B cell (primary cell): ENCODE results near the gene FLT3LG. TPM values are rescaled to one million over a fixed set of nuclear protein-coding genes. Genes with fewer than 3 reads are reported as not detected.

Experiments
- ATAC-seq: fragments of 200-7000 bp; cut with Tn5 transposase; one replicate; pipeline ENCODE4 v1.10.0; 2021; ENCODE audit warnings: low read depth, mild to moderate bottlenecking, moderate number of reproducible peaks, moderate library complexity
- CTCF ChIA-PET: fragments of 350-600 bp; sonication (Branson Sonifier 250); formaldehyde crosslinking; loops from one replicate; lab custom pipeline; 2021; ENCODE audit warnings: antibody characterized with exemption, inconsistent platforms; lab: Charles Lee
- POLR2A ChIA-PET: fragments of 350-600 bp; sonication (Branson Sonifier 250); formaldehyde crosslinking; loops from one replicate; lab custom pipeline; 2021; ENCODE audit warnings: antibody characterized with exemption; lab: Charles Lee
- DNase-seq: peaks from one replicate; pipeline ENCODE4 v3.0.0; 2013
- H2AFZ ChIP-seq: 2 replicates; pipeline ENCODE4 v1.6.1; 2012; ENCODE audit warnings: mild to moderate bottlenecking, low read depth, low read length; ENCODE audit not compliant: insufficient read depth, poor library complexity, severe bottlenecking
- H3K27ac ChIP-seq, 2 donors: 1 replicate in 1 of 2; 2 replicates in 1 of 2; pipeline ENCODE4 v1.5.1; 2012 to 2013; ENCODE audit warnings: low read length in 2 of 2, mild to moderate bottlenecking in 2 of 2, moderate library complexity in 1 of 2
- H3K27me3 ChIP-seq, 4 experiments: fragments of 200-600 bp in 1 of 4; sonication (generic) in 1 of 4; replicated peaks in 1 of 4; 1 replicate in 2 of 4; 2 replicates in 2 of 4; pipeline versions ENCODE4 v1.6.1 to v1.7.0; 2013 to 2016; ENCODE audit warnings: low read length in 3 of 4, mild to moderate bottlenecking in 2 of 4, mixed read lengths in 1 of 4, moderate library complexity in 1 of 4; ENCODE audit not compliant: insufficient read depth in 4 of 4, control insufficient read depth in 3 of 4; ENCODE audit errors: control extremely low read depth in 1 of 4
- H3K36me3 ChIP-seq, 2 experiments: replicated peaks in 1 of 2; 1 replicate in 1 of 2; 2 replicates in 1 of 2; pipeline versions ENCODE4 v1.6.1 to v1.7.1; 2013; ENCODE audit warnings: low read length in 1 of 2; ENCODE audit not compliant: insufficient read depth in 2 of 2, control insufficient read depth in 1 of 2; ENCODE audit errors: control extremely low read depth in 1 of 2, extremely low read depth in 1 of 2
- H3K4me1 ChIP-seq, 2 donors: fragments of 200-600 bp in 1 of 2; sonication (generic) in 1 of 2; 1 replicate in 1 of 2; 2 replicates in 1 of 2; pipeline versions ENCODE4 v1.5.1 to v1.6.1; 2013 to 2017; ENCODE audit warnings: low read length in 2 of 2; ENCODE audit not compliant: control insufficient read depth in 2 of 2, insufficient read depth in 2 of 2
- H3K4me2 ChIP-seq: replicated peaks from 2 replicates; pipeline ENCODE3; 2012; ENCODE audit warnings: mild to moderate bottlenecking, low read depth, low read length; ENCODE audit not compliant: poor library complexity, severe bottlenecking
- H3K4me3 ChIP-seq, 5 experiments: fragments of 200-600 bp in 1 of 5; sonication (generic) in 1 of 5; 1 replicate in 3 of 5; 2 replicates in 2 of 5; pipeline versions ENCODE4 v1.5.1 to v1.7.0; 2011 to 2016; ENCODE audit warnings: low read length in 4 of 5, mild to moderate bottlenecking in 4 of 5, low read depth in 2 of 5, control low read depth in 1 of 5, moderate library complexity in 1 of 5; ENCODE audit not compliant: insufficient read depth in 1 of 5; ENCODE audit errors: control extremely low read depth in 1 of 5, extremely low read depth in 1 of 5
- H3K79me2 ChIP-seq: fragments of 200-600 bp; sonication (generic); one replicate; pipeline ENCODE4 v1.6.0; 2016; ENCODE audit warnings: low read length; ENCODE audit not compliant: control insufficient read depth, insufficient read depth
- H3K9ac ChIP-seq: fragments of 200-600 bp; sonication (generic); 2 replicates; pipeline ENCODE4 v1.6.1; 2017; ENCODE audit warnings: mild to moderate bottlenecking, low read length, moderate library complexity
- H3K9me3 ChIP-seq, 3 donors: one replicate each; pipeline versions ENCODE4 v1.6.1 to v1.7.1; 2013; ENCODE audit warnings: low read length in 2 of 3; ENCODE audit not compliant: control insufficient read depth in 2 of 3, insufficient read depth in 1 of 3; ENCODE audit errors: control extremely low read depth in 1 of 3
- H4K20me1 ChIP-seq: 2 replicates; pipeline ENCODE4 v1.6.0; 2012; ENCODE audit warnings: mild to moderate bottlenecking, low read length; ENCODE audit not compliant: insufficient read depth, control insufficient read depth, poor library complexity, severe bottlenecking
- H3K27ac Mint-ChIP-seq: one replicate; pipeline ENCODE4 v1.8.0; 2021; ENCODE audit warnings: mixed read lengths
- H3K27me3 Mint-ChIP-seq: one replicate; pipeline ENCODE4 v1.8.0; 2021; ENCODE audit warnings: mixed read lengths
- H3K4me1 Mint-ChIP-seq: one replicate; pipeline ENCODE4 v1.8.0; 2021; ENCODE audit warnings: mixed read lengths
- H3K4me3 Mint-ChIP-seq: one replicate; pipeline ENCODE4 v1.8.0; 2021; ENCODE audit warnings: mixed read lengths
- H3K9me3 Mint-ChIP-seq: one replicate; pipeline ENCODE4 v1.8.0; 2022; ENCODE audit warnings: mixed read lengths; ENCODE audit not compliant: insufficient read depth
- CTCF ChIP-seq: fragments of 200-600 bp; IDR thresholded peaks from one replicate; pipeline ENCODE4 v1.8.0; 2022; ENCODE audit warnings: antibody characterized with exemption, mild to moderate bottlenecking
- EZH2 ChIP-seq: IDR thresholded peaks from 2 replicates; pipeline ENCODE4 v1.6.1; 2012; ENCODE audit warnings: borderline replicate concordance, low read depth, mild to moderate bottlenecking, moderate library complexity, low read length; ENCODE audit not compliant: insufficient read depth, poor library complexity, severe bottlenecking
- WGBS: methylation state at CpG from one replicate; pipeline ENCODE4 v1.1.5; 2013; ENCODE audit warnings: missing lambda C conversion rate; ENCODE audit not compliant: insufficient coverage; 5-methylcytosine and 5-hydroxymethylcytosine counted together
- intact Hi-C: fragments of 100-400 bp; cut with micrococcal nuclease; formaldehyde crosslinking; loops from one replicate; pipeline ENCODE4 v1.10.0; 2022
- polyA plus RNA-seq: library from polyadenylated mRNA; depleted of rRNA; stranded (reverse); fragments of >200 nt; gene quantifications from 2 replicates; pipeline ENCODE4 v1.2.3, GENCODE V29; 2012
- total RNA-seq, 2 donors: library from RNA; stranded (reverse); fragments of 120-200 nt in 1 of 2; gene quantifications; 1 replicate in 1 of 2; 2 replicates in 1 of 2; pipeline versions ENCODE4 v1.2.3 to v1.2.4, GENCODE V29; 2013 to 2022

FLT3LG gene
- total and polyA plus RNA-seq, 2 donors (not counting 1 experiment from before 2014, with no cell fraction given): 31.0 to 49.8 TPM

GRCh38 chr19:49468199-49468598, 5.8 kb upstream of the FLT3LG start:
- 89% methylated on average over 17 of the region's 19 CpGs for WGBS
- no peaks in the 10 kb centered on the region for H3K27me3 Mint-ChIP-seq
- Histone ChIP-seq H2AFZ (no peak overlapping the region), H3K27me3 (no peaks in the 10 kb centered on the region), H4K20me1 (no peaks in the 10 kb centered on the region), H3K79me2 (peaks cover 9% of the 10 kb centered on the region), H3K4me2 (peak overlapping the region; percentile 64), H3K4me1 (peaks cover 38 to 50% of the 10 kb centered on the region in 2 donors), H3K9me3 (peaks cover 0 to 17% (median 0%) of the 10 kb centered on the region in 3 donors), H3K36me3 (peaks cover 0 to 30% of the 10 kb centered on the region in 2 experiments), H3K4me3 (no peak overlapping the region), H3K9ac (peak overlapping the region; percentile 23), H3K27ac (peak overlapping the region; percentile 96 to 98)
- no peaks in the 10 kb centered on the region for H3K9me3 Mint-ChIP-seq
- ChIA-PET POLR2A (interaction anchor here (3.2 kb wide), 1 partner anchor 128 kb away, joined by 14 read pairs; no protein-coding TSS in a partner anchor), CTCF (interaction anchor here (3.7 to 5.7 kb wide), 2 partner anchors 17 to 24 kb away, joined by 44 to 70 read pairs; partner anchors contain the start of genes ALDH16A1 and PIH1D1)
- DNase-seq (no peak), ATAC-seq (no peak)
- H3K27ac Mint-ChIP-seq: peak overlapping the region; percentile 98
- intact Hi-C loops: no loop called here
- no peak for TF ChIP-seq CTCF
- TF ChIP-seq EZH2: no peak
- peaks cover 35% of the 10 kb centered on the region for H3K4me1 Mint-ChIP-seq
- H3K4me3 Mint-ChIP-seq: no peak overlapping the region
